ENCODE data around the gene EIPR1.

Gene EIPR1

GRCh38 chr2:3377612-3378432 lies at the start of gene EIPR1:
Gene EIPR1 (minus strand): TSS chr2:3377818. CDS start chr2:3377689, 129 bp downstream.
- peak; percentile 96 for DNase-seq

- no peak for DNase-seq
Measured at GRCh38 chr2:3427272-3427671, 49.7 kb upstream of the EIPR1 start.

GRCh38 chr2:3426615-3427014 lies 49.0 kb upstream of the EIPR1 start:
- DNase-seq, result no peak

- no peak for DNase-seq
Measured at GRCh38 chr2:3424171-3424795, 46.7 kb upstream of the EIPR1 start.

- peak; percentile 92 for DNase-seq
Measured at GRCh38 chr2:3423492-3424170, 46.0 kb upstream of the EIPR1 start.

- DNase-seq, result no peak
Measured at GRCh38 chr2:3422161-3422779, 44.7 kb upstream of the EIPR1 start.

GRCh38 chr2:3421580-3421979 lies 44.0 kb upstream of the EIPR1 start:
- DNase-seq, result no peak

- DNase-seq, result no peak
Measured at GRCh38 chr2:3420769-3421397, 43.3 kb upstream of the EIPR1 start.

- no peak for DNase-seq
Measured at GRCh38 chr2:3420076-3420768, 42.6 kb upstream of the EIPR1 start.

GRCh38 chr2:3418766-3419404 lies 41.3 kb upstream of the EIPR1 start:
- DNase-seq, result no peak

GRCh38 chr2:3414133-3414860 lies 36.7 kb upstream of the EIPR1 start:
- no peak for DNase-seq

GRCh38 chr2:3413697-3414096 lies 36.1 kb upstream of the EIPR1 start:
- DNase-seq, result no peak

- DNase-seq, result no peak
Measured at GRCh38 chr2:3411103-3411502, 33.5 kb upstream of the EIPR1 start.

GRCh38 chr2:3409627-3410170 lies 32.1 kb upstream of the EIPR1 start:
- no peak for DNase-seq

- DNase-seq, result no peak
Measured at GRCh38 chr2:3408781-3409180, 31.2 kb upstream of the EIPR1 start.

GRCh38 chr2:3406501-3406900 lies 28.9 kb upstream of the EIPR1 start:
- no peak for DNase-seq

- no peak for DNase-seq
Measured at GRCh38 chr2:3405876-3406275, 28.3 kb upstream of the EIPR1 start.

- DNase-seq, result no peak
Measured at GRCh38 chr2:3405307-3405706, 27.7 kb upstream of the EIPR1 start.

- DNase-seq, result no peak
Measured at GRCh38 chr2:3404349-3404894, 26.8 kb upstream of the EIPR1 start.

- DNase-seq, result no peak
Measured at GRCh38 chr2:3403587-3404334, 26.1 kb upstream of the EIPR1 start.
